ENCODE results near the gene PNRC2.

Gene PNRC2

GRCh38 chr1:24003331-24003972 lies 43.8 kb downstream of the PNRC2 start (continued):
- no peak for TF ChIP-seq ZNF112 (tag by site-specific recombination; IDR thresholded peaks at IDR 0.05)
- no peak for TF ChIP-seq ZNF585B (tag by site-specific recombination; IDR thresholded peaks at IDR 0.05)
- no peak for TF ChIP-seq ZNF19 (tag by site-specific recombination; IDR thresholded peaks at IDR 0.05; ENCODE audit: low read depth)
- TF ChIP-seq TCF7L2 (IDR thresholded peaks at IDR 0.05; ENCODE audit: borderline replicate concordance, low read depth, low read length), result peak; percentile 52; the same call in 1 of the 2 replicates
- no peak for TF ChIP-seq ZNF843 (tag by site-specific recombination; IDR thresholded peaks at IDR 0.05)
- no peak for TF ChIP-seq ZNF626 (tag by site-specific recombination; IDR thresholded peaks at IDR 0.05)
- no peak for TF ChIP-seq ZNF473 (tag by site-specific recombination; IDR thresholded peaks at IDR 0.05)
- TF ChIP-seq, protein P1, sequence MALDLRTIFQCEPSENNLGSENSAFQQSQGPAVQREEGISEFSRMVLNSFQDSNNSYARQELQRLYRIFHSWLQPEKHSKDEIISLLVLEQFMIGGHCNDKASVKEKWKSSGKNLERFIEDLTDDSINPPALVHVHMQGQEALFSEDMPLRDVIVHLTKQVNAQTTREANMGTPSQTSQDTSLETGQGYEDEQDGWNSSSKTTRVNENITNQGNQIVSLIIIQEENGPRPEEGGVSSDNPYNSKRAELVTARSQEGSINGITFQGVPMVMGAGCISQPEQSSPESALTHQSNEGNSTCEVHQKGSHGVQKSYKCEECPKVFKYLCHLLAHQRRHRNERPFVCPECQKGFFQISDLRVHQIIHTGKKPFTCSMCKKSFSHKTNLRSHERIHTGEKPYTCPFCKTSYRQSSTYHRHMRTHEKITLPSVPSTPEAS (tag by site-specific recombination; IDR thresholded peaks at IDR 0.05), result no peak
- no peak for TF ChIP-seq ZNF830 (tag by site-specific recombination; IDR thresholded peaks at IDR 0.05; ENCODE audit: low read depth)
- TF ChIP-seq TSHZ1 (tag by site-specific recombination; IDR thresholded peaks at IDR 0.05; ENCODE audit: borderline replicate concordance), result no peak; the same call in 1 of the 2 replicates
- no peak for TF ChIP-seq GLIS2 (tag by site-specific recombination; IDR thresholded peaks at IDR 0.05)
- TF ChIP-seq ZNF132 (tag by site-specific recombination; IDR thresholded peaks at IDR 0.05; ENCODE audit: borderline replicate concordance), result no peak
- TF ChIP-seq ZXDB (tag by site-specific recombination; IDR thresholded peaks at IDR 0.05), result no peak
- no peak for TF ChIP-seq ZFP37 (tag by site-specific recombination; IDR thresholded peaks at IDR 0.05)
- TF ChIP-seq ZNF10 (tag by site-specific recombination; IDR thresholded peaks at IDR 0.05), result no peak
- TF ChIP-seq ZBTB17 (tag by site-specific recombination; IDR thresholded peaks at IDR 0.05), result peak; percentile 53
- TF ChIP-seq PATZ1 (tag by site-specific recombination; IDR thresholded peaks at IDR 0.05), result no peak
- no peak for TF ChIP-seq GLI2 (tag by site-specific recombination; IDR thresholded peaks at IDR 0.05; ENCODE audit: borderline replicate concordance, low read depth)
- peak; percentile 47; the same call in 1 of the 2 replicates for TF ChIP-seq ZNF18 (tag by site-specific recombination; IDR thresholded peaks at IDR 0.05)
